Heart right ventricle (tissue), 16 donors: ENCODE data around the gene CCDC142. TPM values are rescaled to one million over a fixed set of nuclear protein-coding genes. Genes with fewer than 3 reads are reported as not detected.

ENCODE experiments used
- ATAC-seq, 8 donors: fragments of 200-7000 bp; cut with Tn5 transposase; one replicate each; pipeline ENCODE4 v1.9.1; 2020; ENCODE audit warnings: mild to moderate bottlenecking in 8 of 8, moderate library complexity in 8 of 8, moderate number of reproducible peaks in 1 of 8
- DNase-seq, 2 donors: peaks; one replicate each; pipeline ENCODE4 v3.0.0-alpha.2; 2020
- H3K27ac ChIP-seq, 10 donors: fragments of 200-600 bp; sonication (generic) in 2 of 10; one replicate each; pipeline versions ENCODE4 v1.5.0 to v1.8.0; 2020 to 2022; ENCODE audit warnings: mild to moderate bottlenecking in 3 of 10
- H3K27me3 ChIP-seq, 7 donors: fragments of 200-600 bp; one replicate each; pipeline ENCODE4 v1.8.0; 2021 to 2022; ENCODE audit warnings: mild to moderate bottlenecking in 2 of 7
- H3K36me3 ChIP-seq, 9 donors: fragments of 200-600 bp; sonication (generic) in 1 of 9; one replicate each; pipeline versions ENCODE4 v1.5.0 to v1.8.0; 2020 to 2022; ENCODE audit warnings: mild to moderate bottlenecking in 2 of 9
- H3K4me1 ChIP-seq, 9 donors: fragments of 200-600 bp; sonication (generic) in 1 of 9; one replicate each; pipeline versions ENCODE4 v1.5.0 to v1.8.0; 2020 to 2022; ENCODE audit warnings: mild to moderate bottlenecking in 4 of 9
- H3K4me3 ChIP-seq, 10 donors: fragments of 200-600 bp; sonication (generic) in 2 of 10; one replicate each; pipeline versions ENCODE4 v1.5.0 to v1.8.0; 2020 to 2022; ENCODE audit warnings: mild to moderate bottlenecking in 7 of 10, moderate library complexity in 2 of 10
- H3K9me3 ChIP-seq, 11 donors: fragments of 200-600 bp in 10 of 11; sonication (generic) in 2 of 11; one replicate each; pipeline versions ENCODE4 v1.5.0 to v1.8.0; 2013 to 2022; ENCODE audit warnings: mild to moderate bottlenecking in 2 of 11, control low read depth in 1 of 11, moderate library complexity in 1 of 11
- WGBS, 2 donors: extraction: QIAGEN DNeasy Blood & Tissue Kit; methylation state at CpG; one replicate each; pipeline ENCODE4 v1.1.7; 2013; ENCODE audit warnings: inconsistent platforms in 1 of 2; 5-methylcytosine and 5-hydroxymethylcytosine counted together
- intact Hi-C, 10 donors: fragments of 100-400 bp; cut with DNase I; formaldehyde crosslinking; loops; one replicate each; pipeline versions ENCODE4 v1.11.1 to v1.14.2; 2022
- polyA plus RNA-seq, 2 donors: library from polyadenylated mRNA; stranded (reverse); fragments of 200-250 nt; gene quantifications; one replicate each; pipeline ENCODE4 v1.2.3, GENCODE V29; 2013
- total RNA-seq, 10 donors: library from RNA; stranded (reverse); fragmentation: NEBNext Ultra II Directional in 3 of 10; extraction: Animal tissue kit (Norgen Biotek cat#: 25700) in 3 of 10; gene quantifications; one replicate each; pipeline versions ENCODE4 v1.2.1 to v1.2.4, GENCODE V29; 2021 to 2023
- TF ChIP-seq, protein P1 (sequence below), 9 donors: fragments of 200-600 bp; sonication (generic) in 2 of 9; IDR thresholded peaks; one replicate each; pipeline versions ENCODE4 v1.5.0 to v1.8.0; 2021 to 2022; ENCODE audit warnings: antibody characterized with exemption in 9 of 9, mild to moderate bottlenecking in 5 of 9, moderate library complexity in 1 of 9
- donor health status: Arrhythmogenic right ventricular cardiomyopathy.
- donor health status: ischemic (EF 13 %, LVEDD 7.1; RV severe dilation, severe dysfunction).
- donor health status: healthy with polysubstance abuse.
- donor health status: DM: no; HTN: yes; CAD: no.
- donor health status: DM: no; HTN: no; CAD: no.
- donor health status: ischemic (EF 25% LVEDD 6.9; RV normal size, moderate dysfunction).
- donor health status: ischemic (EF 25% LVEDD 5.7; RV mildly dilated, moderate dysfunction).
- donor health status: healthy.
- donor health status: DM: yes; HTN: yes; CAD: no.
- donor health status: Ischemic cardiomyopathy.
- donor health status: ischemic (EF 35%, LVEDD 5.7; RV mildly dilated, moderate dysfunction).
- donor health status: nonischemic (EF 11% LVEDD 7.7; RV severe dilation, severe dysfunction).
- donor health status: DM: yes; HTN: yes; CAD: no.
- donor health status: PGD.
- donor health status: ischemic (EF 29% LVEDD 5.4; RV normal size, mild dysfunction).
- donor health status: nonischemic (EF 23%, LVEDD 6.1; RV moderate dilation, normal function).

The CCDC142 gene
- total and polyA plus RNA-seq, 12 donors, result 2.3 to 13.2 (median 5.5) TPM

- TF ChIP-seq, protein P1, sequence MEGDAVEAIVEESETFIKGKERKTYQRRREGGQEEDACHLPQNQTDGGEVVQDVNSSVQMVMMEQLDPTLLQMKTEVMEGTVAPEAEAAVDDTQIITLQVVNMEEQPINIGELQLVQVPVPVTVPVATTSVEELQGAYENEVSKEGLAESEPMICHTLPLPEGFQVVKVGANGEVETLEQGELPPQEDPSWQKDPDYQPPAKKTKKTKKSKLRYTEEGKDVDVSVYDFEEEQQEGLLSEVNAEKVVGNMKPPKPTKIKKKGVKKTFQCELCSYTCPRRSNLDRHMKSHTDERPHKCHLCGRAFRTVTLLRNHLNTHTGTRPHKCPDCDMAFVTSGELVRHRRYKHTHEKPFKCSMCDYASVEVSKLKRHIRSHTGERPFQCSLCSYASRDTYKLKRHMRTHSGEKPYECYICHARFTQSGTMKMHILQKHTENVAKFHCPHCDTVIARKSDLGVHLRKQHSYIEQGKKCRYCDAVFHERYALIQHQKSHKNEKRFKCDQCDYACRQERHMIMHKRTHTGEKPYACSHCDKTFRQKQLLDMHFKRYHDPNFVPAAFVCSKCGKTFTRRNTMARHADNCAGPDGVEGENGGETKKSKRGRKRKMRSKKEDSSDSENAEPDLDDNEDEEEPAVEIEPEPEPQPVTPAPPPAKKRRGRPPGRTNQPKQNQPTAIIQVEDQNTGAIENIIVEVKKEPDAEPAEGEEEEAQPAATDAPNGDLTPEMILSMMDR (IDR thresholded peaks at IDR 0.05), result no peak
- peaks cover 0 to 78% (median 55%) of the 10 kb centered on the region in 9 donors for H3K36me3 ChIP-seq
- 89 to 91% methylated on average over 18 of the region's 18 CpGs for WGBS, 2 donors
- peaks cover 0 to under 1% (median 0%) of the 10 kb centered on the region in 9 donors for H3K4me1 ChIP-seq
- H3K27me3 ChIP-seq, result no peaks in the 10 kb centered on the region
- intact Hi-C loops, result no loop called here
- H3K9me3 ChIP-seq, result no peaks in the 10 kb centered on the region
- H3K4me3 ChIP-seq, result no peak overlapping the region
- DNase-seq, result no peak
- ATAC-seq, result peak in 1 of 8 donors; percentile 11
- H3K27ac ChIP-seq, result no peak overlapping the region
Observed at GRCh38 chr2:74429487-74430451, 53.0 kb downstream of the CCDC142 start.

DNA sequence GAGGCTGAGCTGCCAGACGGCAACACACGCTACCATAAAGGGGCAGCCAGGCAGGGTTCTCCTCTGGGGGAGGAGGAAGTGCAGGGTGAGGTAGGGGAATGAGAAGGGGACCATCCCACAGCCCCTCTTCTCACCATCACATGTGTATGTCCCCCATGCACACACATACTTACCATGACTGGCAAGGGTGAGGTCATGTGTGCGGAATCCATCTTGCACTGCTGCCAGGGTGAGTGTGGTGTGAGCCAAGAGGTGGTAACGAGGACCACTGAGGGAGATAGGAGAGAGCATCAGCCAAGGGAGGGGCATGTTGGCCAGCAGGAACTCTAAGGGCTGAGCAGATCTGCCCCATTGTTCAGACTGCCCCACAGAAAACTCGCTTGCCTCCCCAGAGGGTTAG, 54.1 kb downstream of the CCDC142 start:
- Histone ChIP-seq H3K27ac (no peak overlapping the region), H3K36me3 (peaks cover 0 to 83% (median 55%) of the 10 kb centered on the region in 9 donors), H3K4me1 (no peaks in the 10 kb centered on the region), H3K9me3 (no peaks in the 10 kb centered on the region), H3K27me3 (no peaks in the 10 kb centered on the region), H3K4me3 (no peak overlapping the region)
- TF ChIP-seq, protein P1 (IDR thresholded peaks at IDR 0.05), result no peak
- ATAC-seq (peak in 1 of 8 donors; percentile 25), DNase-seq (no peak)
- 74 to 78% methylated on average over 5 of the region's 5 CpGs for whole genome bisulfite sequencing, 2 donors
- intact Hi-C loops, result no loop called here

GRCh38 chr2:74427551-74427950, 55.2 kb downstream of the CCDC142 start:
- Histone ChIP-seq H3K4me1 (no peaks in the 10 kb centered on the region), H3K9me3 (no peaks in the 10 kb centered on the region), H3K27me3 (no peaks in the 10 kb centered on the region), H3K36me3 (peaks cover 0 to 82% (median 55%) of the 10 kb centered on the region in 9 donors), H3K27ac (no peak overlapping the region), H3K4me3 (no peak overlapping the region)
- ATAC-seq (no peak), DNase-seq (no peak)
- intact Hi-C loops, result no loop called here
- TF ChIP-seq, protein P1 (IDR thresholded peaks at IDR 0.05), result no peak
- WGBS, 2 donors, result 83 to 94% methylated on average over 3 of the region's 3 CpGs

DNA sequence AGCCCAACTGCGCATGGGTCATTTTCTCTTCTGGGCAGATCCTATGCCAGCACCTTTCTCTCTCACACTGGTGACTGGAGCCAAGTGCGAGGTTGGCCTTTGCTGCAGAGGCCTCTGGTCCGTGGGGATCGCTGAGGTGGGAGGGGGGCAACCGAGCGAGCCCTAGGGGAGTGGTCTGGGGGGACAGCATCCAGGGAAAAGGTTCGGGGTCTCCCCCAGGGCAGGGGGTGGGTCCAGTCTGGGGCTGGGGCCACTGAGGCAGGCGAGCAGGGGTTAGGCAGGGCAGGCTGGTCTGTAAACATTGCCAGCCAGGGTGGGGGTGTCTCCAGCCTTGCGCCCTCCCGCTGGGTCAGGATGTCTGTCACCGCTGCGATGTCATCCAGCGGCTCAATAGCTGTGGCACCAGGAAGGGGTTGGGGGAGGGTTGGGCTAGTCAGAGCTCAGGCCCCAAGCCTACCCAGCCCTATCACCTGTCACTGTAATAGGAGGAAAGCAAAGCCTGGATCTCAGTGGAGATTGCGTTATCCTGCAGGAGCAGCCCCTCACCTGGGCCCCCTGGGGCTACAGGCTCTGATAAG, 56.5 kb downstream of the CCDC142 start:
- H3K36me3 ChIP-seq, result peaks cover 0 to 69% (median 50%) of the 10 kb centered on the region in 9 donors

More for the DNA sequence above, 56.5 kb downstream of the CCDC142 start:
- DNase-seq (no peak), ATAC-seq (no peak)
- no peak overlapping the region for H3K27ac ChIP-seq
- intact Hi-C loops, result no loop called here
- H3K9me3 ChIP-seq, result no peaks in the 10 kb centered on the region
- peaks cover 0 to 10% (median 7%) of the 10 kb centered on the region in 9 donors for H3K4me1 ChIP-seq
- H3K27me3 ChIP-seq, result no peaks in the 10 kb centered on the region
- 68 to 84% methylated on average over 14 of the region's 14 CpGs for WGBS, 2 donors
- H3K4me3 ChIP-seq, result no peak overlapping the region
- TF ChIP-seq, protein P1 (IDR thresholded peaks at IDR 0.05), result no peak
